ENCODE measurements around the gene CCDC142.
A peak's percentile ranks its signal among the peaks of the same experiment; 100 is the strongest.

DNA sequence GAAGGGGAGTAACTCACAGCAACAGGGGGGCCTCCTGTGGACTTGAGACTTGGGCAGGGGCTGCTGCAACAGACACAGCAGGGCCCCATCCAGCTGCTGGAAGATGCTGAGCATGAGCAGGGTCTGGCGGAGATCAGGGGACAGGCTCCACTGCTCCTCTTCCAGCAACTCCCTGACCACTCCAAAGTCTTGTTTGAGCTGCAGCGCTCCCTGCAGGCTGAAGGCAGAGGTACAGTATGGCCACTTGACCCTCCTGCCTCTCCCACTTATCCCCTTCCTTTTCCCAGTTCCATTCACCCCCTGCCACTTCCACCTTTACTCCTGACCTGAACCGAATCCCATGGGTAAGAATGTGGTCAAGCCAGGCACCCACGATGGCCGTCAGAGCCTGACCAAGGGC lies 7.9 kb downstream of the CCDC142 start:
- TF ChIP-seq, protein P1, sequence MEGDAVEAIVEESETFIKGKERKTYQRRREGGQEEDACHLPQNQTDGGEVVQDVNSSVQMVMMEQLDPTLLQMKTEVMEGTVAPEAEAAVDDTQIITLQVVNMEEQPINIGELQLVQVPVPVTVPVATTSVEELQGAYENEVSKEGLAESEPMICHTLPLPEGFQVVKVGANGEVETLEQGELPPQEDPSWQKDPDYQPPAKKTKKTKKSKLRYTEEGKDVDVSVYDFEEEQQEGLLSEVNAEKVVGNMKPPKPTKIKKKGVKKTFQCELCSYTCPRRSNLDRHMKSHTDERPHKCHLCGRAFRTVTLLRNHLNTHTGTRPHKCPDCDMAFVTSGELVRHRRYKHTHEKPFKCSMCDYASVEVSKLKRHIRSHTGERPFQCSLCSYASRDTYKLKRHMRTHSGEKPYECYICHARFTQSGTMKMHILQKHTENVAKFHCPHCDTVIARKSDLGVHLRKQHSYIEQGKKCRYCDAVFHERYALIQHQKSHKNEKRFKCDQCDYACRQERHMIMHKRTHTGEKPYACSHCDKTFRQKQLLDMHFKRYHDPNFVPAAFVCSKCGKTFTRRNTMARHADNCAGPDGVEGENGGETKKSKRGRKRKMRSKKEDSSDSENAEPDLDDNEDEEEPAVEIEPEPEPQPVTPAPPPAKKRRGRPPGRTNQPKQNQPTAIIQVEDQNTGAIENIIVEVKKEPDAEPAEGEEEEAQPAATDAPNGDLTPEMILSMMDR (conservative IDR thresholded peaks at IDR 0.05; ENCODE audit: low read depth, low read length) = peak; percentile 40
- TF ChIP-seq EZH2 (IDR thresholded peaks at IDR 0.05; ENCODE audit: borderline replicate concordance, low read depth, low read length, poor library complexity, severe bottlenecking) = no peak
